Fibroblast of skin of left biceps (primary cell): Measurements from ENCODE around the gene CALCOCO1.
"Not testable (repeated sequence)": the region's sequence is repeated elsewhere in the genome, so short reads cannot be mapped to it uniquely, and the experiment has no call there.

Experiments used
- DNase-seq, 2 experiments: peaks; one replicate each; pipeline ENCODE4 v3.0.0-alpha.2; 2013; ENCODE audit warnings: low read depth in 2 of 2

CALCOCO1 gene

DNA sequence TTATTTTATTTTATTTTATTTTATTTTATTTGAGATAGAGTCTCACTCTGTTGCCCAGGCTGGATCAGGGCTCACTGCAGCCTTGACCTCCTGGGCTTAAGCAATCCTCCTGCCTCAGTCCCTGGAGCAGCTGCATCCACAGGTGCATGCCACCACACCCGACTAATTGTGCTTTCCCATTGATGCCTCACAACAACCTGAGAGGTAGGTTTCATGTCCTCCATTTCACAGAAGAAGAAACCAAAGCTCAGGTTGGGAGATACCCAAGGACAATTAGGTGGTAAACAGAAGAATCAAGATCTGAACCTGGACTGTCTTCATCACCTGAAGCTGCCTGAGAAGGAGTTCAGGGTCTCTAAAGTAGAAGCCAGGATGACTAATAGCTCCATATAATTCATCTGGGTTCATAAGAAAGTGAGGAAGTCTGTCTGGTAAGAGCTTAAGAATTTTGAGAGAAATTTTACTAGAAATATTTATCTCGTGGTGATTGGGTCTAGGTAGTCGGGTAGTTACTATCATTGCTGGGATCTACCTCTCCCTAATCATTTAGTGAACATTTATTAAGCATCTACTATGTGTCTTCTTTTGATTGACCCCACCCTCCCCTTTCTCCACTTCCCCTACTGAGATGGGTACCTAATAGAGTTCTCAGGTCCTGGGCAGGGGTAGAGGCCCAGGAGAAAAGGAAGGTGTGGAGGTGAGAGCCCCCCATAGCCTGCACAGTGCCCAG lies 28.1 kb downstream of the CALCOCO1 start:
- DNase-seq, result no peak

- no peak for DNase-seq
Measured at GRCh38 chr12:53696655-53697331, 30.5 kb downstream of the CALCOCO1 start.

- DNase-seq, result no peak
Measured at GRCh38 chr12:53696285-53696654, 31.0 kb downstream of the CALCOCO1 start.

DNA sequence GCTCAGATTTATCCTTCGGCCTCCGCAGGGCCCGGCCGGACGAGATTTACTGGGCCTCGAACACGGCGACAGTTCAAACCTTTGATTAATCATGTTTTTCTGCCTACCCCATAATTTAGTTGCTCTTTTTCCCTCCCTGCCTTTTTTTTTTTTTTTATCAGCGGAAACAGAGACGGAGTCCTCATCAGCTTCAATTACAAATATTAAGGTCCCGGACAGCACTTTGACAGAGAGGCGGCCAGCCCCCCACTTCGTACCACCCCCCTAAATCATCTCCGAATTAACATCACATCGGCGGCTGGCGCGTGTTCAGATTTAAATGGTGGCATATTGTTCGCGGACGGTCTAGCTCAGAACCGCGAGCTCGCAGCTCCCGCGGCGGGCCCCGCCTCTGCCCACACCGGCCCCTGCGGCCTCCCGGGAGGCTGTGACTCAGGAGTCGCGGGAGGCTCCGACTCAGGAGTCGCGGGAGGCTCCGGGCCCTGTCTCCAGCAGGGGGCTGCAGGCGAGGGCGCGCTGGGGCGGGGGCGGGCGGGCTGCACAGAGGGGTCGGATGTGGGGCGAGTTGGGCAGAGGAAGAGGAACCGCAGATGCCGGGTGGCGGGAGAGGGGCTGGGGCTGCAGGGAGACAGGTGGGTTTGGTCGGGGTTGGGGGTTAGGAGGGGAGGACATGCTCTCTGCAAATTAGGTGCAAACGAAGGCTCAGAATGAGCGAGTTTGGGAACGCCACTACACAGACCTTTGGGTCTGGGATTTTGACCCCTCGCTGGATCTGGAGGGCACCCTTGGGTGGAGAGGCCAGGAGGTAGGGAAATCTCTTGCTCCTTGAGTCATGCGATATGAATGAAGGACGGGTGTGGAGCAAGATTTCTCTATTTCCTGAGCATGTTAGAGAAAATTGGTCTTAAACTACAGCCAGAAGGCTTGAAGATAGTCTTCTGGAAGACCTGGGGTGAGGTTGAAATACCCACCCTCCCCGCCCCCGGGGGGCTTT lies 31.8 kb downstream of the CALCOCO1 start:
- DNase-seq, result no peak

DNA sequence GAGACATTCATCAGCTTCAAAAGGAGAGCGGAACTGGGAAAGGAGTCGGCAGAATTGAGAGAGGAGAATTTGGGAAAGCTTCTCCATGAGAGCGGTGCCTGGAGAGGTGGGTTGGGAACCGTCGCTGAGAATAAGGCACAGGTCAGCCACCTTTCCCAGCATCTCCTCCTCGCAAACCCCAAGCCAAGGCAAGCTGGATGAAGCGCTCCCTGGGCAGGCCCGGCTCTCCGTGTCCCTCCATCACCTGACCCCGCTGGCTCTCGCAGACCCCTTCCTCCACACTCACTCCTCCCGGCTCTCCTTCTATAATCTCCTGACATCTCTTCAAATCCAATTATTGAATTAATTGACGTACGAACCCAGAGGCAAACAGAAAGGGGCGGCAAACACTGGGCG lies 32.5 kb downstream of the CALCOCO1 start:
- DNase-seq, result no peak

GRCh38 chr12:53688134-53688533 lies 39.1 kb downstream of the CALCOCO1 start:
- no peak for DNase-seq

DNA sequence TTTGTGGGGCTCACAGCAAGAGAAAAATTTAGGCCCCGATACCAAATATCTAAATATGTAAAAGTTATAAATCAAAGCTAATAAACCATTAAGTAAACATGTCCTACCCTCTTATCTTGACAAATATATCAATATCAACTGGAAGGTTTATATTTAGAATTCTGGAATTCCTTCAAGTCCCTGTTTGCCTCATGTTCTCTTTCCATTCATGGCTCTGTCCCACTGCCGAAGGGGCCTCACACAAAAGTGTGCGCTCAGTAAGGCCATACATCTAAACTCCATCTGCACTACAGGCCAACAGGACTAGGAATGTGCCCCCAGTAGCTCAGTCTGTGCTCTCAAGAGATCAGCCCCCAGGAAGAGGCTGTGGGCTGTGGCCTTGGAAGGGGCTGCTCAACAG lies 40.8 kb downstream of the CALCOCO1 start:
- DNase-seq, result no peak

- no peak for DNase-seq
Measured at GRCh38 chr12:53684654-53685220, 42.5 kb downstream of the CALCOCO1 start.

DNA sequence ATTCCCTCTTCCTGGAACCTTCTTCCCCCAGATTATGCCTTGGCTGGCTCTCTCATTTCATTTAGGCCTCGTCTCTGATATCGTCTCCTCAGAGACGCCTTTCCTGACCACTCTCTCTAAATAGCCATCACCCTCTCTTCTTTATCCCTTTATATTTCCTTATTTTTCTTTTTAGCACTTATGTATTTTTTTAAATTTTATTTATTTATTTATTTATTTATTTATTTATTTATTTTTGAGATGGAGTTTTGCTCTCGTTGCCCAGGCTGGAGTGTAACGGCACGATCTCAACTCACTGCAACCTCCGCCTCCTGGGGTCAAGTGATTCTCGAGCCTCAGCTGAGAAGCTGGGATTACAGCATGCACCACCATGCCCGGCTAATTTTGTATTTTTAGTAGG lies 43.3 kb downstream of the CALCOCO1 start:
- no peak for DNase-seq

GRCh38 chr12:53683494-53683893 lies 43.8 kb downstream of the CALCOCO1 start:
- no peak for DNase-seq

DNA sequence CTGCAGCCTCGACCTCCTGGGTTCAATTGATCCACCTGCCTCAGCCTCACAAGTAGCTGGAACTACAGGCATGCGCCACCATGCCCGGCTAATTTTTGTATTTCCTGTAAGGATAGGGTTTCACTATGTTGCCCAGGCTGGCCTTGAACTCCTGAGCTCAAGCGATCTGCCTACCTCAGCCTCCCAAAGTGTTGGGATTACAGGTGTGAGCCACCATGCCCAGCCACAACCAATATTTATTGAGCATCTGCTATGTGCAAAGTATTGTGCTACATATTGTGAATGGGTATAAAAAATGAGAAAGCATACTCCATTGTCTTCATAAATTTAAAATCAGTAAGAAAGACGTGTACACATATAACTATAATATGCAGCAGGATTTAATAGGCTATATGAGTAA lies 47.2 kb downstream of the CALCOCO1 start:
- DNase-seq, result not testable (repeated sequence)

- no peak for DNase-seq
Measured at GRCh38 chr12:53677800-53678148, 49.5 kb downstream of the CALCOCO1 start.

DNA sequence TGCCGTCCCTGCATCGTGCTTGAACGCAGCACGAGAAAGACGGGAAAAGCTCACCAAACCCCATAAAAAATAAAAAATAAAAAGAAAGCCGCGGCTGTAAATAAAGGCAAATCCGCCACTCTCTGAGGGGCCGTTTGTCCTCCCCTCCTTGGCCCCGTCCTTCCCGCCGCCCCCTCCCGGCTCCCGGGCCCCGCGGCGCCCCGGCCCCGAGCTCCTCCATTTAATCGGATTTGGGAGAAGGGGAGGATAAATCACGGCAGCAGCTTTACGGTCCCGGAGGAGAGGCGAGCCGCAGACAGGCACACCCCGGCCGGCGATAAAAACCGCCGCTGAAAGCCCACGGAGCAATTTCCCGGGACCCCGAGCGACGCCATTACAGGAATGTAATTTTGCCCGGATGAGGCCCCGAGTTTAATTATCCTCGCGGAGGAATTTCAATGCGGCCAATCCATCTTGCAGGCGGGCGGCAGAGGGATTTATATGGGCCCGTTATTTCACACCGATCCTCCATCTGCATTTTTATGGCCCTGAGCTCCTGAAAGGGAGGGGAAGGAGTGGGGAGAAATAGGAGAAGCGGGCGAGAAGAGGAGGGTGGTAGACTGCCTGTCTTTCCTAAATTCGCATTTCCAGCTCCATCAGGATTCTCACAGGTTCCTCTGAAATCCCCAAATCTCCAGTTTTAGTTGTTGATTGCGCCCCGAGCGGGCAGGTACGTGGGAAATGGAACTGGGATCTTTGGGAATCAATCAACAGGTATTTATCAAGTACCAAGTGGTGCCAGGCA lies 50.0 kb downstream of the CALCOCO1 start:
- DNase-seq, result no peak

DNA sequence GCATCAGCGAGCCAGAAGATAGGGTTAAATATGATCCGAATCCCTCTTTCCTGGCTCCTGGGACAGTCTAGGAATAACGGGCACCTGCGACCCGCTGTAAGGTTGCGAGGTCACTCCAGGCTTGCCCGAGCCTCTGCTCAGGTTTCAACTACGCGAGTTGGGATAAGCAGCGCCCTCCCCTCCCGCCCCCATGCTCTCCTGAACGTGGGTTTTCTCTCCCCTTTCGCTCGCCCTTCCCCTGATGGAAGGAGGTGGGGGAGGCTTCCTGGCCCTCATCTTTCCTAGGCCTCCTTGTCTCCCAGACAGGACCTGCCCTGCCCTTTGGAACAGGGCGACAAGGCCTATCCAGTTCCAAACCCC lies 50.6 kb downstream of the CALCOCO1 start:
- no peak for DNase-seq

- DNase-seq, result peak; percentile 97 to 98
Measured at GRCh38 chr12:53675701-53676607, 51.3 kb downstream of the CALCOCO1 start, which contains the start of gene ATP5MC2. TSS of gene ATP5MC2 (minus strand) at chr12:53676083. CDS start at chr12:53672614, 3,469 bp downstream.

DNA sequence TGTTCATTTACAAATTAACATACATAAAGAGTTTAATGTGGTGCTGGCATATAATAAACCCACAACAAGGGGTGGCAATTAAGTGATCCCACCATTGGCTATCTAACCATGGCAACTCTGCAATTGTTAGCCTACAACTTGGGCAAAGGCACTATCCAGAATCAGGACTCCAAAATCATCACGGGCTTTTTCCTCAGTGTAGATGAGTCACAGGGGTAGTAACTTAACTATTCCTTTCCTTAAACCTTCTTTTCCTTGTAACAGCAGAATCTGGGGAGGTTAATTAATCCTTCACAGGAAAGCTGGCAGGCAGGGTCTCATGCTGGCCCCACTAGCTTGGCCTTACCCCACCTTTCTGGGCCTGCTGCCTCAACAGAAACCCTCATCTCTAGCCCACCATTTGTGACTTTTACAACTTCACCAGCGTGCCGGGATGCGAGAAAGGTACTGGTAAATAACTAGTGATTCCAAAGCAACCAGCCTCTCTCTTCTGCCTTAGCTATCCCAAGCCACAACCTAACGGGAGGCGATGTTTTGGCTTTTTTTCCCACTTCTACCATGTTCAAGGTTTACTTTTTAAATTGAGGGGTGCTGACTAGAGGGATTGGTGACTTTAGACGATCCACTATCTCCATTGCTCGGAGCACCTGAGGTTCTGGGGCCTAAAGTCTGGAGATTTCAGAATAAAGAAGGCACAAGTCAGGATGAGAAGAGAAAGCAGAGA lies 52.1 kb downstream of the CALCOCO1 start:
- DNase-seq, result no peak

DNA sequence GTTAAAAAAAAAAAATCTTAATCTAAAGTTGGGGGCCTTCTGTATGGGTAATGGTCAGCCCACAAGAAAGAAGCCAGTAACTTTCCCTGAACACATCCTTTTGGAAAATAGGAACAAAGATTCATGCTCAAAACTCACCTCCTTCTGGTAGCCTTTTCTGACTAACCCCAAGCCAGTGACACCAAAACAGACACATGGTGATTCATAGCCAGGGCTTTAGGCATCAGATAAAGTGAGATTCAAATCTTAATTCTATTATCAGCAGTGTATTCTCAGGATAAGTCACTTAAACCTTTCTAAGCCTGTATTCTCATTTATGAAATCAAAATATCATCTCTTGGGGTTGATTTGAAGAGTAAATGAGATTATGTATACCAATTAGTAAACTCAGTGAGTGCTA lies 56.3 kb downstream of the CALCOCO1 start:
- no peak for DNase-seq

GRCh38 chr12:53670308-53670707 lies 56.9 kb downstream of the CALCOCO1 start:
- no peak for DNase-seq

DNA sequence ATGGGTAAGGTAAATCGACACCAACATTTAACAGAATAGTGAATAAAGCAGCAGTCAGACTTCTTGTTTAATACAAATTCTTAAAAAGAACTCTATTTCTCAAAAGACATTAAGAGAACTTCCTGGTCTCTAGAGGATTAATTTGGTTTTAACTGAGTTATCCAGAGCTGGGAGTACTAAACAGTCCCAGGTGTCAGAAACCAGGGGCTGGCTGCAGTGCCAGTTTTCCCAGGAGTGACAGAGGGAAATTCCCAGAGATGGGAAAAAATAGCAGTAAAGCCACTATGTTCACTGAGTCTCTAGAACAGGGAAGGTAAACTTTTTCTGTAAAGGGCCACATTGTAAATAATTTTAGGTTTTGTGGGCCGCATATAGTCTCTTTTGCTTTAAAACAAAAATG lies 60.2 kb downstream of the CALCOCO1 start:
- no peak for DNase-seq

DNA sequence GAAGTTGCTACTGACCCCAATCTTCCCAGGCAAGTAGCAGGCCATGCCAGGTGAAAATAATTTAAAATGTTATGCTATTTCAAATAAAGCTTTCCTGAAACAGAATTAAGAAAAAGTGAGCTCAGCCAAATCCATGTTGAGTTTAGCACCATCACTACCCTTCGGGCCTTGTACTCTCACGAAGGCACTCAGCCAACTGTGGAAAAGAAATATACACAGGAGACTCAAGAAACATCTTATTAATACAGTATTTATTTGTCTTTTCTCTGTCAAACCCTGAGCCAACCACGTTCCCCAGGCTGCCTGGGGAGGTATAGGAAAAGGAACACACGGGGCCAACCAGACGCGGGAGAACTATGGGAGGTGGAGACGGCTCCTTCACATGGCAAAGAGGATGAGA lies 62.3 kb downstream of the CALCOCO1 start:
- no peak for DNase-seq
